Left ventricle myocardium inferior (tissue), 1 donor: Measurements from ENCODE around the gene SIT1. TPM values are rescaled to one million over a fixed set of nuclear protein-coding genes. Genes with fewer than 3 reads are reported as not detected.
A peak's percentile ranks its signal among the peaks of the same experiment; 100 is the strongest.
"Not testable (repeated sequence)": the region's sequence is repeated elsewhere in the genome, so short reads cannot be mapped to it uniquely, and the experiment has no call there.

Source experiments
- DNase-seq: peaks from one replicate; pipeline ENCODE4 v3.0.0-alpha.2; 2020
- H3K27ac ChIP-seq: fragments of 200-600 bp; replicated peaks from 2 replicates; pipeline ENCODE4 v1.8.0; 2021
- H3K27me3 ChIP-seq: fragments of 200-600 bp; 2 replicates; pipeline ENCODE4 v1.8.0; 2021; ENCODE audit warnings: low read depth
- H3K36me3 ChIP-seq: fragments of 200-600 bp; 2 replicates; pipeline ENCODE4 v1.8.0; 2021
- H3K4me1 ChIP-seq: fragments of 200-600 bp; 2 replicates; pipeline ENCODE4 v1.8.0; 2021
- H3K4me3 ChIP-seq: fragments of 200-600 bp; 2 replicates; pipeline ENCODE4 v1.8.0; 2021; ENCODE audit warnings: mild to moderate bottlenecking, moderate library complexity
- H3K9me3 ChIP-seq: fragments of 200-600 bp; replicated peaks from 2 replicates; pipeline ENCODE4 v1.8.0; 2021
- intact Hi-C: fragments of 100-400 bp; cut with micrococcal nuclease; formaldehyde crosslinking; loops from one replicate; pipeline ENCODE4 v1.11.0; 2022
- total RNA-seq: library from RNA; stranded (reverse); fragmentation: NEBNext Ultra II Directional; extraction: Animal tissue kit (Norgen Biotek cat#: 25700); gene quantifications from one replicate; pipeline ENCODE4 v1.2.1, GENCODE V29; 2021
- TF ChIP-seq, protein P1 (sequence below): fragments of 200-600 bp; IDR thresholded peaks from 2 replicates; pipeline ENCODE4 v1.8.0; 2021; ENCODE audit warnings: antibody characterized with exemption, mild to moderate bottlenecking, borderline replicate concordance
- donor health status: DM: no; HTN: yes; CAD: no; lungs with severe emphysema.

The SIT1 gene
- total RNA-seq, 1 donor from 2014 or later, result not detected

DNA sequence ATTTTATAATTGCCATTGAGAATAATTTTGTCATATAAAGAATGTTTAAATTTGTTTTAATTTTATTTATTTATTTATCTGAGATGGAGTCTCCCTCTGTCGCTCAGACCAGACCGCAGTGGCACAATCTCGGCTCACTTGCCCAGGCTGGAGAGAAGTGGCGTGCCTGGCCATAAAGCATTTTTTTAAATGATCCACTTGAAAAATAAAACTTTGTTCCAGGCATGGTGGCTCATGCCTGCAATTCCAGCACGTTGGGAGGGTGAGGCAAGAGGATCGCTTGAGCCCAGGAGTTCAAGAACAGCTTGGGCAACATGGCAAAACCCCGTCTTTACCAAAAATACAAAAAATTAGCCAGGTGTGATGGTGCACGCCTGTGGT lies 2.1 kb upstream of the SIT1 start:
- no peak for DNase-seq
- no peak overlapping the region for H3K27ac ChIP-seq
- H3K36me3 ChIP-seq, result no peaks in the 10 kb centered on the region
- H3K27me3 ChIP-seq, result no peaks in the 10 kb centered on the region
- TF ChIP-seq, protein P1, sequence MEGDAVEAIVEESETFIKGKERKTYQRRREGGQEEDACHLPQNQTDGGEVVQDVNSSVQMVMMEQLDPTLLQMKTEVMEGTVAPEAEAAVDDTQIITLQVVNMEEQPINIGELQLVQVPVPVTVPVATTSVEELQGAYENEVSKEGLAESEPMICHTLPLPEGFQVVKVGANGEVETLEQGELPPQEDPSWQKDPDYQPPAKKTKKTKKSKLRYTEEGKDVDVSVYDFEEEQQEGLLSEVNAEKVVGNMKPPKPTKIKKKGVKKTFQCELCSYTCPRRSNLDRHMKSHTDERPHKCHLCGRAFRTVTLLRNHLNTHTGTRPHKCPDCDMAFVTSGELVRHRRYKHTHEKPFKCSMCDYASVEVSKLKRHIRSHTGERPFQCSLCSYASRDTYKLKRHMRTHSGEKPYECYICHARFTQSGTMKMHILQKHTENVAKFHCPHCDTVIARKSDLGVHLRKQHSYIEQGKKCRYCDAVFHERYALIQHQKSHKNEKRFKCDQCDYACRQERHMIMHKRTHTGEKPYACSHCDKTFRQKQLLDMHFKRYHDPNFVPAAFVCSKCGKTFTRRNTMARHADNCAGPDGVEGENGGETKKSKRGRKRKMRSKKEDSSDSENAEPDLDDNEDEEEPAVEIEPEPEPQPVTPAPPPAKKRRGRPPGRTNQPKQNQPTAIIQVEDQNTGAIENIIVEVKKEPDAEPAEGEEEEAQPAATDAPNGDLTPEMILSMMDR, result no peak
- intact Hi-C loops, result no loop called here
- no peak overlapping the region for H3K4me3 ChIP-seq
- no peaks in the 10 kb centered on the region for H3K9me3 ChIP-seq
- peaks cover 8% of the 10 kb centered on the region for H3K4me1 ChIP-seq

DNA sequence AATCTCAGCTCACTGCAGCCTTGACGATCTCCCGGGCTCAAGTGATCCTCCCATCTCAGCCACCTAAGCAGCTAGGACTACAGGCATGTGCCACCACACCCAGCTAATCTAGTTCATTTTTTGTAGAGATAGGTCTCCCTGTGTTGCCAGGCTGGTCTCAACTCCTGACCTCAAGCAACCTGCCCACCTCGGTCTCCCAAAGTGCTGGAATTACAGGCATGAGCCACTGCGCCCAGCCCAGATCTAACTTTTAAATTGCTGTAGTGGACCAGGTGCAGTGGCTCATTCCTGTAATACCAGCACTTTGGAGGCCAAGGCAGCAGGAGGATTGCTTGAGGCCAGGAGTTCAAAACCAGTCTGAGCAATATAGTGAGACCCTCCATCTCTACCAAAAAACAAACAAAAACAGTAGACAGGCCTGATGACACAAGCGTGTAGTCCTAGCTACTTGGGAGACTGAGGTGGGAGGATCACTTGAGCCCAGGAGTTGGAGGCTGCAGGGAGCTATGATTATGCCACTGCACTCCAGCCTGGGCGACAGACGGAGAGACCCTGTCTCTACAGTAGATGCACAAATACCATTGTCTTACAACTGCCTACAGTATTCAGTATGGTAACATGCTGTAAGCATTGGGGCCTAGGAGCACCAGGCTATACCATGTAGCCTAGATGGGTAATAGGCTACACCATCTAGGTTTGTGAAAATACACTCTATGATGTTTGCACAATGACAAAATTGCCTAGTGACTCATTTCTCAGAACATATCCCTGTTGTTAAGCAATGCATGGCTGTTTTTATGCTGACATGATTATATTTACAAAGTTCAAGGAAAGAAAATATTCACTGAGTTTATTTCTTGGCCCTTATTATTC lies 1.5 kb upstream of the SIT1 start:
- Histone ChIP-seq H3K4me1 (peaks cover 7% of the 10 kb centered on the region), H3K27me3 (no peaks in the 10 kb centered on the region), H3K4me3 (no peak overlapping the region), H3K9me3 (no peaks in the 10 kb centered on the region), H3K27ac (no peak overlapping the region), H3K36me3 (no peaks in the 10 kb centered on the region)
- TF ChIP-seq, protein P1, result no peak
- intact Hi-C loops, result no loop called here
- DNase-seq, result no peak

DNA sequence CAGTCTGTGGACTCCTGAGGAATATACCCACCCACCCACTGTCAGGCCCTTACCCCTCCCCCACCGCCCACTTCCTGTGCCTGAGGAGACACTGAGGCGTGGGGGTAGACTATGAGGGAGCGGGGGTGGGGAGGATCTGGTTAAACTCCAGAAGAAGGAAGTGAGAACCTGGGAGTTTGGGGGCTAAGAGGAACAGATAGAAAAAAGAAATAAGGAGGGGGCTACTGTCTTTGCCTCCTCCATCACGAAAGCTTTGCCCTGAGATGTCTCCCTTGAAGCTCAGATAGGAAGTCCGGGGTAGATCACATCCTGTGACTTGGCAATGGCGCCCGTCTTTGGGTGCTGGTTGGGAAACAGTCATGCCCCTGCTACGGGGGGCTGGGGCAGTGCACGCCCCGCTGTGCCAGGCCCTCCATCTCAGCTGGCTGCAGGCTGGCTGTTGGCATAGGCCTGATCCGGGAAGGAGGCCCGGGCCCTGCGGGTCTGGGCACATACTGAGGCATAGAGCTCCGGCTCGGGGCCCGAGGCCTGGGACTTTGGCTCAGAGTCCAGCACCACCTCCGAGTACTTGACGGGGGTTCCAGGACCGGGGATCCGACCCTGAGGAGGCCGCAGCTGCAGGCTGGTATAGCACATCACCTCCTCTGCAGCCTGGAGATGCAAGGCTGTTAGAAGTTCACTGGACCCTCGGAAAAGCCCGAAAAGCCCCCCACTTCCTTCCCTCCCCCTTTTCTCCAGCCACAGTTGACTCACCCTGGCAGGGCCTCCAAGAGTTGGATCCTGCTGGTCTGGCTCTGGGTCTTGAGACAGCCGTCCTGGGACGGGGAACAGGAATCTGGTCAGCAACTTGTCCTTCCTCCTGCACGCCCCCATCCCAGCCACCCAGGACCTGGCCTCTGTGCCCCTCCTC lies 1.0 kb downstream of the SIT1 start:
- intact Hi-C loops, result loop anchor here (5.0 kb wide), 1 partner anchor 83 kb away; the partner anchor contains the start of genes CREB3 and TLN1
- peaks cover 14% of the 10 kb centered on the region for H3K4me1 ChIP-seq
- no peak overlapping the region for H3K27ac ChIP-seq
- DNase-seq, result no peak
- no peak overlapping the region for H3K4me3 ChIP-seq
- H3K27me3 ChIP-seq, result no peaks in the 10 kb centered on the region
- no peaks in the 10 kb centered on the region for H3K9me3 ChIP-seq
- no peaks in the 10 kb centered on the region for H3K36me3 ChIP-seq
- TF ChIP-seq, protein P1, result no peak

DNA sequence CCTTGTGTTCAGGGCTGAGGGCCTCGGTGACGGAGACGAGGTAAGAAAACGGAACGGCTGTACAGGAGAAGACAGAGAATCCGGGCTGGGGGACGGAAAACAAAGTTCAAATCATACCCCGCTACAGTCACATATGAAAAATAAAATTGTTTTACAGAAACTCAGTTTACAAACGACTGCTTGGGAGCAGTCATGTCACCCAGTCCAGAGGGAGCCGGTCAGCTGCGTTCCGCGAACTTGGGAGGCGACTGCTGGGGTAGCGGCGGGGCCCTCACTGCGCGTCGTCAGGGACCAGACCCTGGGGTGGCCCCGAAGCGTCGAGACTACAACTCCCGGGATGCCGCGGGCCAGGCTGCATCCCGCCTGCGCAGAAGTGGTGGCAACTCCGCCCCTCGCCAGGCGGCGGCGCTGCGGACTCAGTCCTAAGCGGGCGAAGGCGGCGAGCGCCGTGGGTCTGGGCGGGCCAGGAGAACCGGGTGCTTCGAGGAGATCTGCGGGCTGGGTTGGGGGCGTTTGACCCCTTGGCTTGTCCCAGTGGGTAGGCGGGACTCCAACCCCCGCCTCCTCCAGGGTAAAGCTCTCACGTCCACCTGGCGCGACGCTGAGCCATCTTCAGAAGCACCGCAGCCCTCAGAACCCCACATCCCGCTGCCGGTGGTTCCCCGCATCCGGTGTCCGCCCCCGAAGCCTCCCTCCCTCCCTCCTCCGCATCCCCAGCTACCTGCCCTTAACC lies 4.0 kb downstream of the SIT1 start:
- TF ChIP-seq, protein P1, result peak; percentile 96
- H3K4me1 ChIP-seq, result peaks cover 14% of the 10 kb centered on the region
- H3K36me3 ChIP-seq, result no peaks in the 10 kb centered on the region
- peak; percentile 93 for DNase-seq
- no peaks in the 10 kb centered on the region for H3K27me3 ChIP-seq
- peak overlapping the region; percentile 82 for H3K27ac ChIP-seq
- intact Hi-C loops, result loop anchor here (5.0 kb wide), 1 partner anchor 86 kb away; the partner anchor contains the start of genes CREB3 and TLN1
- H3K9me3 ChIP-seq, result no peaks in the 10 kb centered on the region
- peak overlapping the region; percentile 78 for H3K4me3 ChIP-seq

DNA sequence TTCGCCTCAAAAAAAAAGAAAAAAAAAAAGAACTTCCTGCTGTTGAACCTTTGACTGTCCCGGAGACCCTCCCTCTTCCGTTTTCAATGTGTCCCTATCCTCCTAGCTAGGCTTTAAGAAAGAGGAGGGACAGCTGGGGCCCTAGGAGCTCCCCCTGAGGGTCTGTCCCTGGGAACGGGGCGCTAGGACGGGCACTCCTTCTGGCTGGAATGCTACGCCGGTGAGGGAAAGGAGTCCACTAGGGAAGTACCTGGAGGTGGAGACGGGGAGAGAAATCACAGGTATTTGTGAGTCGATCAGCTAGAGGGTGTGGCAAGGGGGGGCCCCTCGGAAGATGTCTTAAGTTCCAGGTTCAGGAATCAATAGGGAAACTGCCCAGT lies 4.6 kb downstream of the SIT1 start:
- DNase-seq, result no peak
- intact Hi-C loops, result loop anchor here (5.0 kb wide), 1 partner anchor 86 kb away; the partner anchor contains the start of genes CREB3 and TLN1
- H3K4me1 ChIP-seq, result peaks cover 14% of the 10 kb centered on the region

DNA sequence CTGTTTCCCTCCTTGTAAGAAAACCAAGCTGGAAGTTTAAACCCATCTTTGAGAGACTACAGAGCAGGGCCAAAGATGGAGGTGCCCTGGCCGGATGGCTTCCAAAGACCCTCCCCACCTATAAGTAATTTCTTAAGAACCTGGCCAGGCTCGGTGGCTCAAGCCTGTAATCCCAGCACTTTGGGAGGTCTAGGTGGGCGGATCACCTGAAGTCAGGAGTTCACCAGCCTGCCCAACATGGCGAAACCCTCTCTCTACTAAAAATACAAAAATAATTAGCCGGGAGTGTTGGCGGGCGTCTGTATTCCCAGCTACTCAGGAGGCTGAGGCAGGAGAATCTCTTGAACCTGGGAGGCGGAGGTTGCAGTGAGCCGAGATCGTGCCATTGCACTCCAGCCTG lies 5.0 kb downstream of the SIT1 start:
- H3K27me3 ChIP-seq, H3K36me3 ChIP-seq, H3K9me3 ChIP-seq, DNase-seq: not testable (repeated sequence)
- Histone ChIP-seq H3K27ac (peak overlapping the region; percentile 82), H3K4me1 (peaks cover 14% of the 10 kb centered on the region), H3K4me3 (peak overlapping the region; percentile 78)
- intact Hi-C loops, result loop anchor here (5.0 kb wide), 1 partner anchor 87 kb away; the partner anchor contains the start of genes CREB3 and TLN1

More for the DNA sequence above, 4.6 kb downstream of the SIT1 start:
- H3K9me3 ChIP-seq, result no peaks in the 10 kb centered on the region
- peak overlapping the region; percentile 78 for H3K4me3 ChIP-seq
- H3K27me3 ChIP-seq, result no peaks in the 10 kb centered on the region
- peak overlapping the region; percentile 82 for H3K27ac ChIP-seq
- TF ChIP-seq, protein P1, result no peak
- H3K36me3 ChIP-seq, result no peaks in the 10 kb centered on the region
